ENCODE data around the gene NEO1.
A peak's percentile ranks its signal among the peaks of the same experiment; 100 is the strongest.

Gene NEO1

GRCh38 chr15:73028831-73029451, 23.3 kb upstream of the NEO1 start:
- no peak for DNase-seq

GRCh38 chr15:73030122-73030679, 22.1 kb upstream of the NEO1 start:
- DNase-seq, result no peak

GRCh38 chr15:73031648-73032047, 20.6 kb upstream of the NEO1 start:
- DNase-seq, result no peak

GRCh38 chr15:73033611-73034010, 18.7 kb upstream of the NEO1 start:
- no peak for DNase-seq

- DNase-seq, result no peak
Measured at GRCh38 chr15:73034221-73034620, 18.0 kb upstream of the NEO1 start.

- DNase-seq, result no peak
Measured at GRCh38 chr15:73035221-73035620, 17.0 kb upstream of the NEO1 start.

- no peak for DNase-seq
Measured at GRCh38 chr15:73038220-73038619, 14.0 kb upstream of the NEO1 start.

GRCh38 chr15:73046073-73046472, 6.2 kb upstream of the NEO1 start:
- DNase-seq, result no peak

GRCh38 chr15:73047882-73048281, 4.4 kb upstream of the NEO1 start:
- no peak for DNase-seq

- no peak for DNase-seq
Measured at GRCh38 chr15:73048624-73049295, 3.5 kb upstream of the NEO1 start.

GRCh38 chr15:73049564-73050215, 2.6 kb upstream of the NEO1 start:
- DNase-seq, result no peak

- no peak for DNase-seq
Measured at GRCh38 chr15:73050561-73051295, 1.5 kb upstream of the NEO1 start.

- DNase-seq, result no peak
Measured at GRCh38 chr15:73051391-73051806, 864 bp upstream of the NEO1 start.

GRCh38 chr15:73052653-73053397, 562 bp downstream of the NEO1 start:
- DNase-seq, result peak; percentile 2

- no peak for DNase-seq
Measured at GRCh38 chr15:73053398-73053723, 1.1 kb downstream of the NEO1 start.

GRCh38 chr15:73054417-73054953, 2.2 kb downstream of the NEO1 start:
- no peak for DNase-seq

GRCh38 chr15:73056460-73056859, 4.2 kb downstream of the NEO1 start:
- no peak for DNase-seq

GRCh38 chr15:73058437-73058836, 6.2 kb downstream of the NEO1 start:
- no peak for DNase-seq

GRCh38 chr15:73065114-73065513, 12.9 kb downstream of the NEO1 start:
- no peak for DNase-seq

- DNase-seq, result no peak
Measured at GRCh38 chr15:73069109-73069508, 16.8 kb downstream of the NEO1 start.

- no peak for DNase-seq
Measured at GRCh38 chr15:73072894-73073293, 20.6 kb downstream of the NEO1 start.

GRCh38 chr15:73074241-73074640, 22.0 kb downstream of the NEO1 start:
- DNase-seq, result no peak
